HG03457 (cell line): ENCODE measurements around the gene ARPIN.

Source experiments
- ATAC-seq: cut with Tn5 transposase; IDR thresholded peaks from one replicate; pipeline ENCODE4 v1.9.1; 2021; ENCODE audit warnings: moderate number of reproducible peaks; ENCODE audit not compliant: unreplicated experiment

The ARPIN gene

DNA sequence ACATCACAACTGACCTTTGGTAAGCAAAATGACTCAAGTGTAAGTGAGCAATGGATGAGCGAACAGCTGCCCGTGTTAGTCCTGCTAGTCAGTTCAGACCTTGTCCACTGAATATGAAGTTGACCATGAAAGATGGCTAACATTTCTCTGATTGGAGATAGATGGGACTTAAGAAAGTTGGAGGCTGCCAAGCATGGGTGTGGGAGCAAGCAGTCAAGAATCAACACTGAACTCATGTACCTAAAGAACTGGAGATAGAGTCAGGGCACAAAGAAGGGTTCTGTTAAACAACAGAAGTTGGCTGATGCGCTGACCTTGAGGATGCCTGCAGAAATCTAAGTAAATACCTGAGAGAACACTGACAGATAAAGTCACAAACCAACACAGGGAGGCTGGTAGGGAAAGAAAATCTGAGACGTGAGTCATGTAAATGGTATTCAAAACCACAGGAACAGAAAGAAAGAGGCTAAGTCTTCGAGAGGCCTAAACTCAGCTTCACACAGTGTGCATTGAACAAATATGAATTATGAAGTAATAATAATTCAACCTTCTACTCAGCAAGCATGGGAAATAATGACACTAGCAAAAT lies 67.4 kb downstream of the ARPIN start:
- no peak for ATAC-seq
